B cell (primary cell): ENCODE results near the gene TCEA3.

Source experiments
- CTCF ChIP-seq: fragments of 200-600 bp; IDR thresholded peaks from one replicate; pipeline ENCODE4 v1.8.0; 2022; ENCODE audit warnings: antibody characterized with exemption, mild to moderate bottlenecking
- EZH2 ChIP-seq: IDR thresholded peaks from 2 replicates; pipeline ENCODE4 v1.6.1; 2012; ENCODE audit warnings: borderline replicate concordance, low read depth, mild to moderate bottlenecking, moderate library complexity, low read length; ENCODE audit not compliant: insufficient read depth, poor library complexity, severe bottlenecking

- no peak for TF ChIP-seq CTCF
- TF ChIP-seq EZH2 = no peak
Measured at GRCh38 chr1:23344987-23345472, 79.5 kb downstream of the TCEA3 start.
